DMS53 treated with DMSO at 0.1 percent for 48 hours (cell line): ENCODE data around the gene DOCK10.

Source experiments
- DNase-seq: peaks from one replicate; lab custom pipeline; 2025; ENCODE audit not compliant: unreplicated experiment; lab: John Stamatoyannopoulos, UW

The DOCK10 gene

DNA sequence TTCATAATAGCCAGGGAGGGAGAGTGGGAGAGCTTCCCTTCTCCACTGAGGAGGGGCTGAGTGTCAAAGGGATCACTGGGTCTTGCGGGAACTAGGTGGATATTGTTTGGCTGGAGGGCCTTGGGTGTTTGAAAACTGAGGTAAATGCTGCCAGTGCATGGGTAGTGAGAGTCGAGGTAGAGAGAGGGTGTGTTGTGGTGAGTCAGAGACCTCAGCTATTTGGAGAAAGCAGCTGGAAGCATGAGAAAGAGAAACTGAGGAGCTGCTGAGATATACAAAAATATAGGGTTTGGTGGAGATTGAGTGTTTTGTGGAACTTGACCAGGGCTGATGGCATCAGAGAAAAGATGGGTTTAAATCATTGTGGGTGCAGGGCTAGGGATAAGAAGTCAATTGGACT is 199.1 kb downstream of the DOCK10 start:
- DNase-seq: no peak

DNA sequence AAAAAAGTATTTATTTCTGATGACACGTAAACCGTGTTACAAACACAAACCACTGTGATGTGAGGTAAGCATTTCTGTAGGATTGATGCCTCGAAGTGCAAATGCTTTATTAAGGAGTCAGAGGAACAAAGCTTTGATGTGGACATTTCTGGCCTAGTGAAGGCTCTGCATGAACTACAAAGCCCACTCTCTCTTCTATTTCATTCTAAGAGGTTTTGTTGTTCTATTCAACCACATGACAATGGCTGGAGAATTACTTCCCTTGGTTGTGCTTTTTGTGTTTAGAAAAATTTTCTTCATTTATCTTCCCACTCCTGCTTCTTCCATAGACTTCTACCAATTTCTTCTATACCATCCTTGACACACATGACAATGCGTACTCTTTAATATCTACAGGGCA is 200.4 kb downstream of the DOCK10 start:
- DNase-seq: no peak

DNA sequence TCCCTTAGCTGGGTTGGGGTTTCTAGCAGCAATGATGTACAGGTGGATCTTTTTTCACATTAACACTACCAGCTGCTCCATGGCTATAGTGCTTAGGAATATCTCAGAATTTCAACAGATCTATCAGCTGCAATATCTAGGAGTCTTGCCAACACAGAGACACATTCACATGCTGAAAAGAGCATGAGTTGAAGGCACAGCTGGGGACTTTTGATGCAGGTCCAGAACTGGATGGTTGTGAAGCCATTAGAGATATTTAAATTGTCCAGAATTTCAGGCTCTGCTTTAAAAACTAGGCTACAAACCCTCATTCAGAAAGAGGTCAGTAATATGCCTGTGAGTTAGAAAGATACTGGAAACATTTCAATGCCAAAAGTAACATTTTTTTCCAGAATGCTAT is 203.9 kb downstream of the DOCK10 start:
- DNase-seq: no peak

DNA sequence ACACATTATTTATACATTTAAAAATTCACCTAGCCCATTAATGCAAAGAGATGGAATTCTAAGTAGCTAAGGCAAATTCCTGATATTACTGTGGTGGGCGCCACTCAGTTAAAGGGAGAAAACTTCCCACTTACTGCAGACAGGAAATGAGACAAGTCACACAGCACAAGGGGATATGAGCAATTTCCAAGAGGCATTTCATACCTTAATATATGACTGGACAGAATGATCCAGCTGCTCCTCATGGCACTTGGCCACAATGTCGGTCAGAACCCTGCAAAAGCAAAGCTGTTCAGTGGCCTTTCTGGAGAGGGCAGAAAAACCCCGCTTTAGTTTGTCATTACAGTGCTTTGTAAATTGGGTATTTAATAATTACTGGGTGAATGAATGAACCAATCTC is 204.7 kb downstream of the DOCK10 start:
- no peak for DNase-seq

DNA sequence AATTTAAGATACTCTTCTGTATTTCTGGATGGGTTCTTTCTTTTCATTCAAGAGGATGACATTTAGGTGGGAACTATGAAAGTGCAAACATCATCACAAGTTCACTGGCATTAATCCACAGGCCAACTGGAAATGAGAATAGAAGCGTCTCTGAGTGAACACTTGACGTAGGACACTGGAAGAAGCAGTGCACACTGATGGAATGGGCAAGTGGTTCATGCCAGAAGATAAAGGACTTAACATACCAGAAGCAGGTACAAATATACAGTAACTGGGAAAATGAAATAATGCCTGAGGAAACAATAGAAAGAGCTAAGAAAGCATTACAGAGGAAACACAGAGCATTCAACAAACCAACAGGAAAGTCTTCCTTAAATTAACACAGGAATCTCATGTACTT is 205.2 kb downstream of the DOCK10 start:
- no peak for DNase-seq

DNA sequence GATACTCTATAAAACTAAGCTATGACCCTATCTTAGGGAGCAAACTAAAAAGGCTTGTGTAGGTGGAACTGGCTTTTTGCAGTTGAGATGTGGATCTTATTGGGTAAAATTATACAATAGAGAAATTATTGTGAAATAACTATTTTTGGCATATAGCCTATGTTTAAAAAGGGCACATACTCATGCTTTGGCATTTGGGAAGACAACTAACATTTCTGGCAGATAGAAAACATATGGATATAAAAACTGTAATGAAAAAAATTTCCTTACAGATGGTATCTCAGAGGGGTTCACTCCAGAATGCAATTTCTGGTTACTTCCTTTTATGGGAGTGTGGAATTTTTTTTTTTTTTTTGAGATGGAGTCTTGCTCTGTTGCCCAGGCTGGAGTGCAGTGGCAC is 206.0 kb downstream of the DOCK10 start:
- DNase-seq: no peak

DNA sequence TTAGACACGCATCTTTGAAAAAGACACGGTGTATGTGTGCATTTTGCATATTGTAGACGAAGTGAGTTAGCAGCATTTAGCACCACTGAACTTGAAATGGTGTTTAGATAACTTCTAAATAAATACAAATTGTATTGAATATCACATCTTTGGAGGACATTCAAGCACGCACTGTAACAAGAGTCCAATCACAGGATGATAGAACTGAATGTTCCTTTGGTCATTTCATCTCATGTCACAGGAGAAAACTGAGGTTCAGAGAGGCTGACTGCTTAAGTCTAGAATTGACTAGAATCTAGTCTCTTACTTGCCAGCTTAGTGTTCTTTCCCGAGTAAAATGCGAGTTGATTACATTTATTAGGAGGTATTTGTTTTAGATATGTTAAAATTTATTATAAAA is 206.9 kb downstream of the DOCK10 start:
- DNase-seq: no peak

DNA sequence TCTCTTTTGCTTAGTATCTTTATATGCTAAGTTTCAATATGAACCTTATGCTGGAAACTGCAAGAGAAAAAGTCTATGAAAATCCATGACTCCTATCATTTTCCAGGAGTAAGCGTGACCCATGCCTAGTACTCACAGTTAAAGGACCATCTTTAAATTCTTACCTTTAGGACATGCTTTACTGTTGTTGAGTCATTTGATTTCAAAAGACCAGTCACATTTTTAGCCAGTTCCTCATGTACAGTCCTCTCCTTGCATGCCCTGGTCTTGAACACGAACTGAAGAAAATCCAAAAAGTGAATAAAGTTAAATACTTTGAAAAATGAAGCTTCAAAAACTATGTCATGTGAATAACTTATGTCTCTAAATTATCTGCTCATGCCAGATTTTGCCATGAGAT is 208.3 kb downstream of the DOCK10 start:
- no peak for DNase-seq

DNA sequence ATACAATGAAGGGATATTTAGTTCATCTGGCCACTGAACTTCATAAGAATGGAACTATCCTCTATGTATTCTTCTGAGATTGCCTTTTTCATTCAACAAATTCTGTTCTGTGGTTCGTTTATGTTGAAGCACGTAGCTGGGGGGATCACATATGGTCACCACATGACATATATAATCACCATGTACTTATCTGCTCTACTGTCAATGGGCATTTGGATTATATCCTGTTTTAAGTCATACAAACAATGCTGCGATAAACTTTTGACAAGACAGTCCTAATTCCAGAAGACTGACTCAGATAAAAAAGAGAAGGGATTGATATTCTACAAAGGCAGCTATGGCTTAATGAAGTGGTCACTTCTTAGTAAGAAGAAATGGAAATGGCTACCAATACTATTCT is 210.1 kb downstream of the DOCK10 start:
- no peak for DNase-seq

DNA sequence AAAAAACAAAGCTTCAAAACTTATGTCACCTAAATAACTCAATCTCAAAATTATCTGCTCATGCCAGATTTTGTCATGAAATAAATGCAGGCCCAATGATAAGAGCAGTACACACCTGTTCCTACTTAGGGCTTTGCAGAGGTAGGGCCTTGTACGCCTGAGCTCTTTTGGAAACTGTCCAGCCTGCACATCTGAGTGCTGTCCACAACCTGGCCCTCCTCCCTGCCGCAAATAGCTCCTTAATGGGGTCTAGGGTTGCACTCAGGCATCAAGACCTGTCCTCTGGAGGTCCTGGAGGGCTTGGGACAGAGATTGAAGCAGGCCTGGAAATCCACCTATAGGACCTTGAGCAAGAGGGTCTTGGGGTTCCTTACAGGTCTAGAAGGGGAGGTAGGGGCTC is 210.7 kb downstream of the DOCK10 start:
- DNase-seq: no peak

DNA sequence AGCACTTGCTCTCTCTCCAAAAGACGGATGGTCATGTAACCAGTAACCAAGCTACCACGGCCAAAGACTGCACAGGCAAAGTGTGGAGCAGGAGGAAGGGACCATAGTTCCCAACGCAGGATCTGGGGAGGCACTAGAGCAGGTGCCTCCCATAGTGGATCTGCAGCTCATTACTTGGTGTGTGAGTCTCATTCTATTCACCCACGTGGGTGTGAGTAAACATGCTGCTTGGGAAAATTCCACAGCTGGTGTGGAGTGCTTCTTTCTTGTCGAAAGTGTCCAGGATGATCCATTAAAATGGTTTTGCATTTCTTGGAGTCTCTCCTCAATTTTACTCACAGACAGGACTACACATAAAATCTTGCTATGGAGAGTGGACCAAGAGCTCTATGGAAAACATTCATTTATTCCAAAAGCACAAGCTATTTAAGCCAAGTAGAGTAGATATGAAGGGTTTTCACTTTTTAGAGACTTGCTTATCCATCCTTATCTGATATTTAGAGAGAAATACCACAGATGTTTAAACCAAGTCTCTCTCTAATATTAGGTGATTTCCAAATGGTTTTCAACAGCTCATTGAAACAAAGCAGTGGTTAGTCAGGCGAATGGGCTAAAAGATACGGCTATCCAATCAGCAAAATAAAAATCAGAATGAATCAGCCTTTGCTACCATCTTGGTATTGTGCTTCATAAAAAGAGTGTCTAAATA is 221.8 kb downstream of the DOCK10 start:
- DNase-seq: no peak

DNA sequence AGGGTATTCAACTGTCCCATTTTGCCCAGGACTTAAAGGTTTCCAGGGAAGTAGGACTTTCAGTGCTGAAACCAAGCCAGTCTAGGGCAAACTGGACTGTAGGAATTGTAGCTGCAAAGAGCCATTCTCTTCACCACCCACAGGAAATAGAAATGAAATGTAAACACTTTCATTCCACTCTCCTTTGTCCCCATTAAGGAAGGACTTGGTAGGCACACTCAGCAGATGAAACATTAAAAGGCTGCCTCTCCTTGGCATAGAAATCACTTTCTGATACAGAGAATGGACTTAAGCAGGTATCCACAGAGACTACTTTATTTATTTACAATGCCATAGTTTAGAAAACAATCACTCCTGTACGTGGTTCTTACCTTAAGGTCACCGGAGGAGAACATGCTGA is 223.2 kb downstream of the DOCK10 start:
- DNase-seq: peak; percentile 72

DNA sequence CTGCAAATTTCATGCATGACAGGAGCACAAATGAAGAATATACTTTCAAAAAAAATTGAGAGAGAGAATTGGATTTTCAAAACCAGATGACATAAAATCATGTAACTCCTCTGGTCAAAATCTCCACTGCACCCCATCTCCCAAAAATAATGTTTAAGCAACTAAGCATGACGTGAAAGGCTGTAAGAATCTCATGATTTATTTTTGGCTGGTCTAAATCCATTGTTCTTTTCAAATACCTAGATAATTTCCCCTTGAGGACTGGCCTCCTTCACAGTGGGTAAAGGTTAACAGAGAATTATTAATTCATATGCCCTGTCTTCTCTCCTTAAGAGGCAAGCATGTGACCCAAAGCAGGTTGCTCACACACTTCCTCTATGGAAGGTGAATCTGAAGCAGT is 224.6 kb downstream of the DOCK10 start:
- no peak for DNase-seq

DNA sequence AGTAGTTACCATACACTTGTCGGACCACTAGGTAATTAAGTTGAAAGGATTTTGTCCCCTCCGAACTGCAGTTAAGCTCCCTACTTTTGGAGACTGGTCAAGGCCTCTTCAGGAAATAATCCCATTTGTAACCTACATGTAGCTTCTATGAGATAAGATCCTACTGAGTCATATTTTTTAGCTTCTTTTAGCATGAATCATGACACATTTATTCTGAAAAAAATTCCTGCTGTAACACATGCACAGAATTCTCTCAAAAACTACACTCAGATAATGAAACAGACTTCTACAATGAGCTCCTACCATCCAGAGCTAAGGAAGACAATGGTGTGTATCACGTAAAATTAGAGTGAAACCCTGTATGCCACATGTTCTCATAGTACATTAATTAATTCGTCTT is 225.5 kb downstream of the DOCK10 start:
- no peak for DNase-seq

DNA sequence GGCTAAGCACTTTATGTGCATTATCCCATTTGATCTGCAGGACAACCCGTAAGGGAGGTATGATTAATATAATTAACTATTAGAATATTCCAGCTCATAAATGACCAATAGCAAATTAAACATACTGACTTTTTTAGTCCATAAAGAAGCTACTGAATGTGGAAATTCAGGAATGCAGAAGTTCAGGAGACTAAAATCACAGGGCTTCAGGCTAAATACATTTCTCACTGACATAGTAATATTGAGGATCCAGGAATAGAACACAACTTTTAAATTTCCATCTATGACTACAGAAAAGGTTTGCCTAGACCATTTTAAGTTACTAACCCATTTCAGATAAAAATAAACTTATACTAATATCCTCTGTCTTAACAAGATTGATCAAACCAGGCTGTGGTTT is 228.7 kb downstream of the DOCK10 start:
- DNase-seq: no peak

DNA sequence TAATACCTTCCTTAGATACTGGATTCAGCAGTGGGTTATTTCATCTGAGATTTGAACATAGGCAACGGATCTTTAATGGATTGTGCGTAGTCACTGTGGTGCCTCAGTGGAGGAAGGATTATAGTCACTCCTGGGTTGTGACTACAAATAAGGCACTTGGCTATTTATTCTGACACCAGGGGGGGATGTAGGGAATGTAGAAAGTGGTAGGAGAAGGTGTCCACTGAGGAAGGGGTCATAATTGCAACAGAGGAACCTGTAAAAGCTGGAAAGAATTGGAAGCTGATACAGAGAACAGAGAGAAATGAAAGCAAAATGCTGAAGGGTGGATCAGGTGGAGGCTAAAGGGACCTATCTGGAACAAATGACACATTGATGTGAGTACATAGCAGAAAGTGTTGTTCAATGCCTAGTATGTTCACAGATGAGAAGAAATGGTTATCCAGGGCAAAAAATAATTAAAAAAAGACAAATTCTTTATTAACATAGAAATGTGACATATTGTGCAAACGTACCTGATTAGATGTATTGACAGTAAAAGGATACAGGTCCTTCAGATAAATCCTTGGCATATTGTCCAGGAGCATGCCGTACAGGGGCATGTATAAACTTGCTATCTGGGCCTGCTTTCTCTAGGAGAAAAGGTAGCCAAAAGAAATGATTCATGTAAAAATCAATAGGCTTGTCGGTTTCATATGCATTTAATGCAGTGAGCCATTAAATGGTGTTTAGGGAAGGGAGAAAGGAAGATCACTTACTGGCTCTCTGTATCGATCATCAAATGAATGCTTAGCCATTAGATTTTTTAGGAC is 234.9 kb downstream of the DOCK10 start:
- DNase-seq: no peak

DNA sequence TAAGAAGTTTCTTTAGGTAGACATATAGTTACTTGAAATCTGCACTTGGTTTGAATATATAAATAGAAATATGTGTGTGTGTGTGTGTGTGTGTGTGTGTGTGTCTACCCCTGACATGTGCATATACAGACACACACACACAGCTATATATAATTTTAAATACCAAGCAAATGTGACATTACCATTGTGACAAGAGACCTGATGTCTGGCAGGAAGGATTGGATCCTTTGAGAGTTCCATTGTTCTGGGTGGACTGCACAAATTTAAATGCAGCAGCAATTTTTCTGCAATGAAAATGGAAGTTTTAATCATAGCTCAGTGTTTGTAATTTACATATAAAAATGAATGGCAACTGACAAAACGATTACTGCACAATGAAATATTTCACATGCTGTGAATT is 238.3 kb downstream of the DOCK10 start:
- DNase-seq: no peak

DNA sequence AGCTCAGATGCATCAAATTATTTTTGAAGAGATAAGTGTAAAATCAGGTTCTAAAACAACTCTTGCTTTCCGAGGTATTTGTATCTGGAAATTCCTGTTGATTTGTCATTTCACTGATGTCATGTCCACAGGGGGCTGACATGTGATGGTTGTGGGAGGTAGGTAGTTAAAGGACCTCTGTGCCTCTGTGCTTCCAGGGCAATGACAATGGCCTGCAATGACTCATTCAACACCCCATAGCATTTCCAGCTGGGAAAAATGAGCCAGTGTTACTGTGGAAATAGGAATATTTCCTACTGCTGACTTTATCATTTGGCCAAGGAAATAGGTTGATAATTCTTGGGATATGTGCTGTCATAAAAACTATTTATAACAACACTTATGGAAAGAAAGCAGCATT is 239.9 kb downstream of the DOCK10 start:
- no peak for DNase-seq

DNA sequence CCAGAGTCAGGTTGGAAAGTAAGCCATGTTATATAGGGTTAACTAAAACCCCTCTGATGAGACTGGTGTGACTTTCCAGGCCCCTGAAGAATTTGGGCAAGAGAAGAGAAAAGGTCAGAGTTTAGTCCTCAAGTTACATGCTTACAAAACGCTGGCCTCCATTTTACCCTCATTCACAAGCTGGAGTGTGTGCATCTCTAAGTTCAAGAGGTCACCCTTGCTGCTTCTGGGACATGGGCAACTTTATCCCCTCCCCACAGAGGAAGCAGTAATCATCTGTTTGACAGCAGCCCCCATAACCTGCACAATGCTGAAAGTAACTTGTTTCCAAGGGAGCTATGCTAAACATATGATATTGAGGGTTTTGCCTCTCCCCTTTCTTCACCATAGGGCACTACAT is 240.9 kb downstream of the DOCK10 start:
- DNase-seq: no peak

DNA sequence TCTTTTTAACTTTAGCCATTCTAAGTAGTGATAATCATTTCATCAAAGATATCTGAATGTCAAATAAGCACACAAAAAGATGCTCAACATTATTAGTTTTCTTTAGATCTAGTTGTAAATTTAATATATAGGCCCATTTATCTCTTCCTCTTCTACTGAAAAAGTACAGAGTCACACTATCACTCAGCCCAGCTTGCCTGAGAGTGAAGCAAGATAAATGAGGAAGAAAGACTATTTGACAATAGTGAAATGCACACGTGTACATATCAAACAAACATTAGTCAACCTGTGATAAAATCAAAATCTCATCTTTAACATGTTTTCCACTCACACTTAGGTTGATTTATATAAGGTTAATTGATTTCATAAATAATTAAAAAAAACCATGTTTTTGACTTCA is 242.6 kb downstream of the DOCK10 start:
- DNase-seq: no peak

DNA sequence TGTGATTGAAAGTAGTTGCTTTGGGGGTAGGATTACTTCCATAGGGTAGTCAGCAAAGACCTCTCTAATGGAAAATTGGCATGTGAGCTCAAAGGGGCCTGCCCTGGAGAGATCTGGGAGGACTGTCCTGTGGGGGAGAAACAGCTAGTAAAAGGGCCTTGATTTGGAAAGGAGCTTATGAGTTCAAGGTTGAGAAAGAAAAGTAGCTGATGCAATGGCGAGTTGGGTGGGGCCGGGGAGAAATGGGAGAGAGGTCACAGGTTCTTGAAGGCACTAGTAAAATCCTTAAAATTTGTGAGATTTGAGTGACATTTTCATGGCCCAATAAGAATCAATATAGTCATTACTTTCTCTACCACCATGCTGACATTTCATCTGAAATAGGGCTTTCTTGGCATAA is 244.1 kb downstream of the DOCK10 start:
- DNase-seq: no peak

DNA sequence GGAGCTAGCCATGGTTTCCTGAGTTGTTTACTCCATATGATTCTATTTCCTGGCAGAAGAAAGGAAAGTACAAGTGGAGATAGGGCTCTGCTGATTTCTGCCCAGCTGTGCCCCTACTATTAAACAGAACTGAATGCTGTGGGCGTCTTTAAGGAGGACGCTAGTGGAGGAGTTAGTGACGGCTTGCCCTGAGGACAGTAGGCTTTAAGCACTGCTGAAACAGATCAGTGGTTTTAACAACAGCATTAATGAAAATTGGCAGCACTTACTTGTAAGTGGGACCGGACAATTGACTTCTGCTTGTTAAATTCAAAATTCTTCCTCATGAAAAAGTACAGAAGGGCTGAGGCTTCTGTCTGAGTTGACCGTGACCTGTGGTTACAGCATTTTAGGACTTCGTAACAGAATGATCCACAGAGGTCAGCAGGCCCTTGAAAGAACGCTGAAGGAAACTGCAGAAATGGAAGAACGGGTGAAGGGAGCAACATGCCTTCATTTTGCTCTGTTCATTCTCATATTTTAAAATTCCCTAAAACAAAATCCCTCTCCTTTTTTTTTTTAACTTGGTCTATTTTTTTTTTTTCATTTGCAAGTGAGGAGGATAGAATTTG is 245.5 kb downstream of the DOCK10 start:
- no peak for DNase-seq
